Testis (tissue), 3 donors: Measurements from ENCODE around the gene CIAO2A. TPM values are rescaled to one million over a fixed set of nuclear protein-coding genes. Genes with fewer than 3 reads are reported as not detected.
A peak's percentile ranks its signal among the peaks of the same experiment; 100 is the strongest.

Source experiments
- DNase-seq: peaks from one replicate; pipeline ENCODE4 v3.0.0-alpha.2; 2019
- H3K27ac ChIP-seq, 2 donors: fragments of 200-600 bp; sonication (generic); one replicate each; pipeline ENCODE4 v1.5.1; 2019
- H3K27me3 ChIP-seq: fragments of 200-600 bp; sonication (generic); one replicate; pipeline ENCODE4 v1.5.1; 2019
- H3K36me3 ChIP-seq: fragments of 200-600 bp; sonication (generic); one replicate; pipeline ENCODE4 v1.5.1; 2017; ENCODE audit warnings: low read depth; ENCODE audit errors: missing control alignments
- H3K4me1 ChIP-seq: fragments of 200-600 bp; sonication (generic); one replicate; pipeline ENCODE4 v1.5.1; 2019
- H3K4me3 ChIP-seq, 2 donors: fragments of 200-600 bp; sonication (generic); one replicate each; pipeline ENCODE4 v1.5.1; 2017 to 2019
- H3K9me3 ChIP-seq: fragments of 200-600 bp; sonication (generic); one replicate; pipeline ENCODE4 v1.5.1; 2017
- POLR2A ChIP-seq: fragments of 450-650 bp; IDR thresholded peaks from one replicate; pipeline ENCODE4 v1.6.1; 2017; ENCODE audit warnings: antibody characterized with exemption, mild to moderate bottlenecking, moderate library complexity
- WGBS, 2 donors: methylation state at CpG; one replicate each; pipeline ENCODE4 v1.1.5; 2018; 5-methylcytosine and 5-hydroxymethylcytosine counted together
- intact Hi-C: fragments of 100-400 bp; cut with DNase I; formaldehyde crosslinking; loops from one replicate; pipeline ENCODE4 v1.15.1; 2023; ENCODE audit warnings: low total_unique reads
- polyA plus RNA-seq: library from polyadenylated mRNA; stranded (reverse); fragments of 350-450 nt; fragmentation: Illumina TruSeq; extraction: RNeasy Lipid Tissue Mini Kit (QIAGEN cat#74804); gene quantifications from one replicate; pipeline ENCODE4 v1.2.3, GENCODE V29; 2014; ENCODE audit warnings: low read depth, low replicate concordance; ENCODE audit not compliant: insufficient read depth
- total RNA-seq, 2 donors: library from RNA; depleted of rRNA; stranded (reverse); fragments of >200 nt; gene quantifications; one replicate each; pipeline ENCODE4 v1.2.3, GENCODE V29; 2016
- TF ChIP-seq, protein P1 (sequence below), 3 experiments: fragments of 450-650 bp in 2 of 3; fragments of 200-600 bp in 1 of 3; sonication (generic) in 1 of 3; IDR thresholded peaks; one replicate each; pipeline ENCODE4 v1.5.1; 2016 to 2019; ENCODE audit warnings: antibody characterized with exemption in 3 of 3, mild to moderate bottlenecking in 2 of 3, moderate library complexity in 1 of 3

The CIAO2A gene
- total and polyA plus RNA-seq, 3 donors from 2014 or later: 33.7 to 36.8 (median 36.1) TPM

DNA sequence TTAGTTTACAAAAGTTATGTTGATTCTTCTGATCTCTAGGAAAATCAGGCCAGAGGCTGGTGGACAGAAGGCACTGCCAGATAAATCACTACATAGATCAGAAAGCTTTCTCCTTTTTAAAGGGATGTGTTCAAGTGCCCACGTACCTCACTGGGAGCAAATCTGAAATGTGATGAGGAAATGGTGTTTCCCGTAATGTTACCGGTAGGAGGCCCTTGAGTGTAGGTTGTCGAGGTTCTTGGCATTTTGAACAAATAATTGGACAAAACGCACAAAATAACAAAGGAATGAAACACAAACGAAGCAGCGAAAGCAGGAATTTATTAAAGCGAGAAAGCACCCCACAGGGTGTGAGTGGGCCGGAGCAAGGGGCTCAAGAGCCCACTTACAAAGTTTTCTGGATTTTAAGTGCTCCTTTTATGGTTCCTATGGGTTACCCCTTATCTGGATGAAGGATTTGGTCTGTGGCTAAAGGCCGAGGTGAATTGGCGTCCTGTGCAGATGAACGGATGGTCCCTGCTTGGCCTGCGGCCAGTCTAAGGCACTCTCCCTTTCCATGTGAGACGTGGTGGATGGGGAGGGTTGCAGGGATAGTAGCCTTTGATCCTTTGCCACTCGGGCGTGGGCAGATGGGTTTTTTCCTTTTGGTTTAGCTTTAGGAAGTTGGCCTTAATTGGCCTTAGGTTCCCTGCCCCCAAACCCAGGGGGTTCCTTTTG is 3.2 kb upstream of the CIAO2A start:
- Histone ChIP-seq H3K9me3 (no peaks in the 10 kb centered on the region), H3K27ac (peak overlapping the region; percentile 79 to 90), H3K27me3 (no peaks in the 10 kb centered on the region), H3K36me3 (no peaks in the 10 kb centered on the region), H3K4me1 (peaks cover 25% of the 10 kb centered on the region), H3K4me3 (peak overlapping the region; percentile 81 to 97)
- WGBS, 2 donors: 1 to 2% methylated on average over 16 of the region's 16 CpGs
- no peak for DNase-seq
- TF ChIP-seq POLR2A: no peak
- TF ChIP-seq, protein P1, sequence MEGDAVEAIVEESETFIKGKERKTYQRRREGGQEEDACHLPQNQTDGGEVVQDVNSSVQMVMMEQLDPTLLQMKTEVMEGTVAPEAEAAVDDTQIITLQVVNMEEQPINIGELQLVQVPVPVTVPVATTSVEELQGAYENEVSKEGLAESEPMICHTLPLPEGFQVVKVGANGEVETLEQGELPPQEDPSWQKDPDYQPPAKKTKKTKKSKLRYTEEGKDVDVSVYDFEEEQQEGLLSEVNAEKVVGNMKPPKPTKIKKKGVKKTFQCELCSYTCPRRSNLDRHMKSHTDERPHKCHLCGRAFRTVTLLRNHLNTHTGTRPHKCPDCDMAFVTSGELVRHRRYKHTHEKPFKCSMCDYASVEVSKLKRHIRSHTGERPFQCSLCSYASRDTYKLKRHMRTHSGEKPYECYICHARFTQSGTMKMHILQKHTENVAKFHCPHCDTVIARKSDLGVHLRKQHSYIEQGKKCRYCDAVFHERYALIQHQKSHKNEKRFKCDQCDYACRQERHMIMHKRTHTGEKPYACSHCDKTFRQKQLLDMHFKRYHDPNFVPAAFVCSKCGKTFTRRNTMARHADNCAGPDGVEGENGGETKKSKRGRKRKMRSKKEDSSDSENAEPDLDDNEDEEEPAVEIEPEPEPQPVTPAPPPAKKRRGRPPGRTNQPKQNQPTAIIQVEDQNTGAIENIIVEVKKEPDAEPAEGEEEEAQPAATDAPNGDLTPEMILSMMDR (IDR thresholded peaks at IDR 0.05): no peak
- intact Hi-C loops: loop anchor here (5.0 kb wide), 1 partner anchor 55 kb away; the partner anchor contains the start of gene SNX22

DNA sequence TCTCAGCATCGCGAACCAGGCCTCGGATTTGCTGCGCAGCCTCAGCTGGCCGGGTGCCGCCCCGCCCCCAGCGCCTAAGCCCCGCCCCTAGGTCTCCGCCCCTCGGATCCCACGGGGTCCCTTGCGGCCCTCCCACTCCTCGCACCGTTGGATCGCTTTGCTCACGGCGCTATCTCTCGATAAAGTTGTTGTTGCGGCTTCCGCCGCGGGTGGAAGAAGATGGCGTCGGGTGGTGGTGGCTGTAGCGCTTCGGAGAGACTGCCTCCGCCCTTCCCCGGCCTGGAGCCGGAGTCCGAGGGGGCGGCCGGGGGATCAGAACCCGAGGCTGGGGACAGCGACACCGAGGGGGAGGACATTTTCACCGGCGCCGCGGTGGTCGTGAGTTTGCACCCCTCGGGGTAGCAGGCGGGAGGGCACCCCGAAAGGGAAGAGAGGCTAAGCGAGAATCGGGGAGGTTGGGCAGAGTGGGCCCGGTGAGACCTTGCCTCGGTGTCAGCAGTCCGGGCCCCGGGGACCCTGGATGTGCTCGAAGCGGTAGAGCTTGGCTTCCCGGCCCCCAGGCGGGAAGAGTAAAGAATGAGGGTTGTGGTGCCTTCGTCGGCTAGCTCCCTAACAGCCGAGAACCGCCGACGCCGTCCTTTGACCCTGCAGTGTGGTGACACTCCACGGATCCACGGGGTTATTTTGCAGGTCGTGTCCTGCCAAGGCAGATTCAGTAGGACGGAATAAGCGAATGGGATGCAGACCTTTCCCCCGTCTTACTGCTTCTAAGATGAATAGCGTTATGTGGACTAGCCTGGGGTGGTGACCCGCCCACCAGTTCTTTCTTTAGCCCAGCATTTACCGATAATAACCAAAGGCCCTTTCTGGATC is 2.4 kb upstream of the CIAO2A start, which contains the start of gene SNX1:
TSS of gene SNX1 (plus strand) at position 188 of the 873 bp plus-strand sequence. CDS start at position 220, 32 bp downstream.
- peaks cover 25% of the 10 kb centered on the region for H3K4me1 ChIP-seq
- H3K27ac ChIP-seq: peak within 1 kb of the TSS; percentile 79 to 93
- peak; percentile 70 for TF ChIP-seq POLR2A
- TF ChIP-seq, protein P1 (IDR thresholded peaks at IDR 0.05): peak in 1 of 3 experiments; percentile 32
- 0 to 1% methylated on average over 51 to 70 of the region's 70 CpGs for WGBS, 2 donors
- peak; percentile 96 for DNase-seq
- peak within 1 kb of the TSS; percentile 81 to 97 for H3K4me3 ChIP-seq
- H3K9me3 ChIP-seq: no peaks in the 10 kb centered on the region
- intact Hi-C loops: loop anchor here (5.0 kb wide), 1 partner anchor 56 kb away; the partner anchor contains the start of gene SNX22
- H3K27me3 ChIP-seq: no peaks in the 10 kb centered on the region
- no peaks in the 10 kb centered on the region for H3K36me3 ChIP-seq

DNA sequence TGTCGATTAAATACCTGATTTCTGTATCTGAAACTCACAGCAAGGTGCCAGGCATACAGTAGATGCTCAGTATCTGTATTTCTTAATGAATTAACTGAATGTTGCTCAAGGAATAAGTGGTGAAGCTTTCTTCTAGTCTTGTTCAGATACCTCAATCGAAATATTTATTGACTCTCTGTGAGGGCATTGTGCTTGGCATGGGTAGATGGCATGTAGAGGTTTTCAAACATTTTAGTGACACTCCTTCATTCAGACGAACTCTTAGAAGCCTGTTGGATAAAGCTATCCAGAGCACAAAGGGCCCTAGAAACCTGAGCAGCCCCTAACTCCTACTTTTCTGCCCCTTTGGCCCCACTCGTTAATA is 1.8 kb upstream of the CIAO2A start:
- H3K27ac ChIP-seq: peak overlapping the region; percentile 79 to 90
- intact Hi-C loops: loop anchor here (5.0 kb wide), 1 partner anchor 57 kb away; the partner anchor contains the start of gene SNX22
- TF ChIP-seq, protein P1 (IDR thresholded peaks at IDR 0.05): no peak
- TF ChIP-seq POLR2A: no peak
- no peaks in the 10 kb centered on the region for H3K9me3 ChIP-seq
- peak overlapping the region; percentile 81 to 97 for H3K4me3 ChIP-seq
- H3K27me3 ChIP-seq: no peaks in the 10 kb centered on the region
- H3K4me1 ChIP-seq: peaks cover 25% of the 10 kb centered on the region
- no peaks in the 10 kb centered on the region for H3K36me3 ChIP-seq
- 22 to 37% methylated on average over 4 of the region's 4 CpGs for WGBS, 2 donors
- DNase-seq: no peak

DNA sequence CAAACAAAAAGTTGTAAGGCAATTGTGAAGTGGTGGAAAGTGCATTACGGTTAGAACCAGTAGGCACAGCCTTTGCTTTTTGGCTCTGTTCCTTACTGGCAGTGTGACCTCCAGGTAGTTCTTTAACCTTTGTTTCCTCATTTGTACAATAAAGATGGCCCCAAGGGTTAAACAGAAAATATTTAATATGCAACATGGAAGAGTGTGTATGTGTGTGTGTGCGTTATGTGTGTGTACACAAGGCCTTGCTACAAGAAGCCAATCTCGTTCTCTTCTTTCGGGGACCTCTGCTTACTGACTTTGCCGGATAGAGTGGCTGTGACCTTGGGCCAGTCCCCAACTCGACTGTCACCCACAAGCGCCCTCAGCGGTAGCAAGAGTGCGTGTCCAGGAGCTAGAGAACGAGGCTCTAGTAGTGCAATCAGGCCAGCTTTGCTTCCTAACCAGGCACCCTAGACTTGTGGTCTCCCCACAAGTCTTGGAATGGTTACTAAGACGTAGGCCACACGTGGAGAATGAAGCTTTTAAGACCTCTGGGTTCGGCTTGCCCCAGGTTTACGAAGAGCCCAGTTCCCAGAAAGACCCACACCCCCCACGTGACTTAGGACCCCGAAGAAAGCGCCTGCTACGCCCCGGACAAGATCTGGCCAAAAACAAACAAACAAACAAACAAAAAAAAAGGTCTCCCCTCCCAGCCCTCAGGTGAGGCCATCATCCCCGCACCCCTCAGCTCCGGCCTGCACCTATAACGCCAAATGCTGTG is 593 bp downstream of the CIAO2A start:
- no peaks in the 10 kb centered on the region for H3K9me3 ChIP-seq
- peak overlapping the region; percentile 67 to 86 for H3K4me3 ChIP-seq
- intact Hi-C loops: no loop called here
- no peaks in the 10 kb centered on the region for H3K27me3 ChIP-seq
- peak overlapping the region; percentile 87 to 93 for H3K27ac ChIP-seq
- H3K36me3 ChIP-seq: no peaks in the 10 kb centered on the region
- 2 to 3% methylated on average over 20 to 22 of the region's 22 CpGs for WGBS, 2 donors
- H3K4me1 ChIP-seq: peaks cover 25% of the 10 kb centered on the region
- peak; percentile 73 for DNase-seq
- TF ChIP-seq, protein P1 (IDR thresholded peaks at IDR 0.05): no peak
- no peak for TF ChIP-seq POLR2A
